HG03571 (cell line): Measurements from ENCODE around the gene PYCR2.

ENCODE experiments used
- ATAC-seq: cut with Tn5 transposase; IDR thresholded peaks from one replicate; pipeline ENCODE4 v1.9.1; 2021; ENCODE audit not compliant: unreplicated experiment

PYCR2 gene

DNA sequence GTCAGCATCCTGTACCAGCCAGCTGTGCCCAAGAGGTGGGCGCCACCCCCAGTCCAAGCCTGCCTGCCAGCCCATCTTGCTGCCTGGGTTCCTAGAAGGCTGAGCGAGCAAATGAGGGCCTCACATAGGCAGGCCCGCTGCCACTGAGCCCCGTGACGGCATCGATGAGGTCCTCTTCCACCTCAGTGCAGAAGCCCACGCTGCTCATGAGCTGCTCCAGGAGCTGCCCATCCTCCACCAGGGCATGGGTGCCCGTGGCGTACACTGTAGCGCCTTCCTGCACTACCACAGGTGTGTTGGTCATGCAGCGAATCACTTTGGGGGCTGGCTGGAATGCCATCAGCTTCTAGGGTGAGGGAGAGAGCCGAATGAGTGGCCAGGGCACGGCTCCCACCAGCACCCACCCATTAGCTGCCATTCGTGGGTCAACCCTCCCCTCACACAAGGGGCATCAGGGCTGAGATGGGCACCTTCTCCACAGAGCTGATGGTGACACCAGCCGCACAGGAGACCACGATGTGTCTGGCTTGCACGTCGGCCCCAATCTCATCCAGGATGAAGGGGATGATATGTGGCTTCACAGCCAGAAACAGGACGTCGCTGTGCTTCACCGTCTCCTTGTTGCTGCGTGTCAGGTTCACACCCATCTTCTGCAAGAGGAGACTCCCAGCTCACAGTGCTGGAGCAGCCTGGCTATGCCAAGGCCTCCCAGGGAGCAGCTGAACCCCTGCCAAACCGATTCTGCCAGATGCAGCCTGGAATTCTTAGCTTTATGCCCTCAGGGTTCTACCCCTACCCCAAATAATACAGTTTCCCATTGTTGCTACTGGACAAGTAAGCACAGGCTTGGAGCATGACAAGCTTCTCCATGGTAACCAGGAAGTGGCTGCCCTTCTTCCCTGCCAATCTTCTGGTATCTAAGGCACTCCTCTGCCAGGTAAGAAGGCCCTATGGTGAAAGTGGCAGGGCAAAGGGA, 2.0 kb downstream of the PYCR2 start:
- no peak for ATAC-seq

- ATAC-seq = no peak
Observed at GRCh38 chr1:225919906-225920305, 4.1 kb downstream of the PYCR2 start.

DNA sequence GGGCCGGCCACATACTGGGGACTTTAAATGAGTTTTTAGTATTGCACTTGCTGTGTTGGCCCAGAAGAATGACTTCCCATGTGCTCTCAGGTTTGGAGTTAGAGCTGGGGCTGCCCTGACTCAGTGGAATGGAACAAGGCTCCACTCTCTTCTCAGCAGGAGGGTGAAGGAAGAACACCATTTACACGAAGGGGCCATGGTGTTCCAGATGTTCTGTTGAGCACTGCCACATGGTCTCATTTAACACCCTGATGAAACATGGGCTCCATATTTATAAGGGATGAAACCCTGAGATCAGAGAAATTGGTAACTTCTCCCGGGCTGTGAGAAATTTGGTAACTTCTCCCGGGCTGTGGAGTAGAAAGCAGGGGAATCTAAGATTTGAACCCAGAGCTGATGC, 5.8 kb downstream of the PYCR2 start:
- no peak for ATAC-seq

DNA sequence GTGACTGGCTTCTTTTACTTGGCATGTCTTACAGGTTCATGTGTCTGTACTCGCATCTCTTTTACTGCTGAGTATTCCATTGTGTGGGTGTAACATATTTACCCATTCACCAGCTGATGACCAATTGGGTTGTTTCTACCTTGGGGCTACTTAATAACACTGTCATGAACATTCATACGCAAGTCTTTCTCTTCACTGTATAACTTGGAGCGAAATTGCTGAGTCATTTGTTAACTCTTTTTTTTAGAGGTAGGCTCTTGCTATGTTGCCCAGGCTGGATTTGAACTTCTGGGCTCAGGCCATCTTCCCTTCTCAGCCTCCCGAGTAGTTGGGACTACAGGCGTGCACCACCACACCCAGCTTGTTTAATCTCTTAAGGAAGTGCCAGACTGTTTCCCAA, 6.5 kb downstream of the PYCR2 start:
- ATAC-seq = no peak

GRCh38 chr1:225917101-225917500, 6.9 kb downstream of the PYCR2 start:
- ATAC-seq = no peak

DNA sequence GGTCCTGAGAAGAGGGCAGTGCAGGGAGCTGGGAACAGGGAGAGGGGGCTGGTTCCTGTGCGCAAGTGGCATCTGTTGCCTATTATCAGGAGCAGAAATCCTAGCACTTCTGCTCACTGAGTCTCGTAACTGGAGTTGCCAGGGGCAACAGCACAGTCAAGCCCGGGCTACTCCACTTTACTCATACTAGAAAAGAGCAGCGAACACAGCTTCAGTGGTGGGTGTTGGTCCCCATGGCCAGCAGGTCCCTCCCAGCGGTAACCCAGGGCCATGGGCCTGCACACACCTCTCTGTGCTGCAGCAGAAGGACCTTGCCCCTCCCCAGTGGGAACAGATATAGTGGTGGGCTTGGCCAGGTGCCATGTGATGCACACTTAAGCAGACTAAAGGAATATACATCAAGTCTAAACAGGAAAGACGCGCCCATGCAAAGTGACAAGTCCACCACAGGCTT, 8.5 kb downstream of the PYCR2 start:
- no peak for ATAC-seq

- no peak for ATAC-seq
Observed at GRCh38 chr1:225914947-225915346, 9.1 kb downstream of the PYCR2 start.

- ATAC-seq = no peak
Observed at GRCh38 chr1:225914391-225914790, 9.7 kb downstream of the PYCR2 start.

DNA sequence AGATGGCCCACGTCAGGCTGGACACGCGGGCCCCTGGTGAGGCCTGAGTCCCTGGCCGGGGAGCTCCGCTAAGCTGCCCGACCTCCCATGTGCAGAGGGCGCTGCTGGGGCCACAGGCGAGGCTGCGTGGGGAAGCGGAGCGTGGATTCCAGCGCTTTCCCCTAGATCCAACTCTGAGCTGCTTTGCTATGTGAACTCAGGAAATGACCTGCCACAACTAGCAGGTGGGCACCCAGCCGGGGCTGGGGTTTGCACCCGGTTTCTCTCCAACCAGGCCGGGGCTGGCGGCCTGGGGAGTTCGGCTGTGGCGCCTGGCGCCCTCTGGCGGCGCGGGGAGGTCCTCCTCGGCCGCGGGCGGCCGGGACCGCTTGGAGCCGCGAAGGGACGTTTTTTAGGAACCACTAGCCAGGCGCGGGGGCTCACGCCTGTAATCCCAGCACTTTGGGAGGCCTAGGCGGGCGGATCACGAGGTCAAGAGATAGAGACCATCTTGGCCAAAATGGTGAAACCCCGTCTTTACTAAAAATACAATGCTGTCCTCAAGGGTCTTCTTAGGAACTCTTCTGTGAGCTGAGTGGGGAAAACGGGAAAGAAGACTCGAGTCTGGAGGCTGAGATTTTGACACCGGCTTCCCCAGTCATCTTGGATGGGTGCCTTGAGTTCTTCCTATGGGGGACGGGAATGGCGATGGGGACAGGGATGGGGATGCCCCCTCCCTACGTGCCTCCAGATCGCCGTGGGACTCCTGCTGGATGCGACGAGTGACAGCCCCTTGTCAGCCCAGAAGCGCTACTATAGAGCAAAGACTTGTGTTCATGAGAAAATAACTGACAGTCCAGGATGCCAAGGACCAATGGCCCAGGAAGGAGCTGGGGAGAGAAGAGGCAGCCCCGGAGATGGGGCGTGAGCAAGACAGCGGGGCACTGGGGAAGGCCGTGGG, 12.6 kb downstream of the PYCR2 start:
- ATAC-seq = no peak

DNA sequence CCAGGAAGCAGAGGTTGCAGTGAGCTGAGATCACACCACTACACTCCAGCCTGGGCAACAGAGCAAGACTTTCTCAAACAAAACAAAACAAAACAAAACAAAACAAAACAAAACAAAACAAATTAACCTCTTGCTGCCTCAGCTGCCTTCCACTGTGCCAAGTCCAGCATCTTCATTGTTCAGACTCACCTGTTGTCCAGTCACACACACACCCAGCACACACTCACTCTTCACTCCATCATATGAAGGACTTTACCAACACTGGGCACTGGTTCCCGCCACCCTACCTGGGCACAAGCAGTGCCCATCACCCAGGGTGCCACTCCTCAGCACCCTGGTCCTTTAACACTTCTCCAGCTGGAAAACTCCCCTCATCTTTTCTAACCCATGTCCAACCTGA, 14.6 kb downstream of the PYCR2 start:
- no peak for ATAC-seq

DNA sequence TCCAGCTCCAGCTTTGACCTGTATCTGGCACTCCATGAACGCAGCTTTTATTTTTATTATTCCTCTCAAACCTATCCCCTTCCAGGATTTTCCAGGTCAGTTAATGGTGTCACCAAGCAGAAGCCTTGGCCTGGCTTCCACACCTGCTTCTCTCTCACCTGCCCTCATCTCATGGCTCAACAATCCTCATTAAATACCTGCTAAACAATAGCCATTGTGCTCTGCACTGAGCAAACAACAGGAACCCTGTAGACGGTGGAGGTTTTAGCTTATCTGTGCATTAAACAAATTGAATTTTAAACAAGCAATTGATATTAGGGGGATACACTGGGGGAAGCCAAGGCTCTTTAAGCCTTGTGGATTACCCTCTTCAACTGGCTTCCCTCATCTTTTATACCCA, 15.3 kb downstream of the PYCR2 start:
- no peak for ATAC-seq

DNA sequence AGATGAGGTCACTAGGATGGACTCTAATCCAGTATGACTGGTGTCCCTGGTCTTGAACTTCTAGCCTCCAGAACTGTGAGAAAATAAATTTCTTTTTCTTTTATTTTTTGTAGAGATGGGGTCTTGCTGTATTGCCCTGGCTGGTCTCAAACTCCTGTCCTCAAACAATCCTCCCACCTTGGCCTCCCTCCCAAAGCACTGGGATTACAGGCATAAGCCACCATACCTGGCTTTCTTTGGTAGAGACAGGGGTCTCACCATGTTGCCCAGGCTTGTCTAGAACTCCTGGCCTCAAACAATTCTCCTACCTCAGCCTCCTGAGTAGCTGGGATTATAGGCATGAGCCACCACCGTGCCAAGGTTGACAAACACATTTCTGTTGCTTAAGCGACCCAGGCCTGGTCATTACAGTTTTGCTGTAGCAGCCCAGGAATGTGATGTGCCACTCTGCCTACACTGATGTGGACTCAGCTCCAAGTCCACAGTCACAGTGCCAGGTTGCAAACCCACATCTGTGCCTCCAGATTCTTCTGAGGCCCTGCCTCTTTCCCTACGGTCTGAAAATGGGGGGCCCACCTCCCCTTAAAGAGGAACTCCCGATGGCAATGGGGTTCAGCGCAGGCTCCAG, 15.9 kb downstream of the PYCR2 start:
- no peak for ATAC-seq

DNA sequence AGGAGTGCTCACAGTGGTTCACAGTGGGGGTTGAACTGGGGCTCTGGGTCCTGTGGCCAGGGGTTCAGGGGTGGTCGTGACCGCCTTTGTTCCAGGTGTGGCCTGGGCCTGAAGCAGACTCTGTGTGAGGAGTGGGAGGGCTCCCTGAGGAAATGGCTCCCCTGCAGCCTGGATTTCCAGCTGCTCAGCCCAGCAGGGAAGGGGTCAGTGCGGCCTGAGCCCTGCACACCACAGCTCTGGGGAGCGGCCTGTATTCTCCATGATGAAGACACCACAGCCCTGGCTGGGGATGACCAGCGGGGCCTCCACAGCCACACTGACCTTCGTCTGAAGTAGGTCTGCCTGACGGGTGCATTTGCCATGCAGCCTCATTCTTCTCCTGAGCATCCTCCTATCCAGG, 16.7 kb downstream of the PYCR2 start:
- no peak for ATAC-seq

GRCh38 chr1:225906467-225906866, 17.6 kb downstream of the PYCR2 start:
- ATAC-seq = no peak

DNA sequence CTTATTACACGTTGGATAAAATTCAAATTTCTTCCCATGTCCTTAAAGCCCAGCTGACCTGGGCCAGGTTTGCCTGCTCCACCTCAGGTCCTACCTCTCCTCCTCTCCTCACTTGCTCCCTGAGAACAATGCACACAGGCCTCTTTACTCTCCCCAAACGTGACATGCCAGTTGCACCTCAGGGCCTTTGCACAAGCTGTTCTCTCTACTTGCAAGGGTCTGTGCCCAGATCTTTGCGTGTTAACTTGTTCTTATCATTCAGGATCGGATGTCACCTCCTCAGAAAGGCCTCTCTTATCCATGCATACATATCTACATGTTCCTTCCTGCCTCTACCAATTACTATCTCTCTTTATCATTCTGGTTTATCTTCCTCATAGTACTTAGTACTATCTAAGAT, 20.4 kb downstream of the PYCR2 start:
- no peak for ATAC-seq

- no peak for ATAC-seq
Observed at GRCh38 chr1:225899044-225899925, 24.8 kb downstream of the PYCR2 start.

DNA sequence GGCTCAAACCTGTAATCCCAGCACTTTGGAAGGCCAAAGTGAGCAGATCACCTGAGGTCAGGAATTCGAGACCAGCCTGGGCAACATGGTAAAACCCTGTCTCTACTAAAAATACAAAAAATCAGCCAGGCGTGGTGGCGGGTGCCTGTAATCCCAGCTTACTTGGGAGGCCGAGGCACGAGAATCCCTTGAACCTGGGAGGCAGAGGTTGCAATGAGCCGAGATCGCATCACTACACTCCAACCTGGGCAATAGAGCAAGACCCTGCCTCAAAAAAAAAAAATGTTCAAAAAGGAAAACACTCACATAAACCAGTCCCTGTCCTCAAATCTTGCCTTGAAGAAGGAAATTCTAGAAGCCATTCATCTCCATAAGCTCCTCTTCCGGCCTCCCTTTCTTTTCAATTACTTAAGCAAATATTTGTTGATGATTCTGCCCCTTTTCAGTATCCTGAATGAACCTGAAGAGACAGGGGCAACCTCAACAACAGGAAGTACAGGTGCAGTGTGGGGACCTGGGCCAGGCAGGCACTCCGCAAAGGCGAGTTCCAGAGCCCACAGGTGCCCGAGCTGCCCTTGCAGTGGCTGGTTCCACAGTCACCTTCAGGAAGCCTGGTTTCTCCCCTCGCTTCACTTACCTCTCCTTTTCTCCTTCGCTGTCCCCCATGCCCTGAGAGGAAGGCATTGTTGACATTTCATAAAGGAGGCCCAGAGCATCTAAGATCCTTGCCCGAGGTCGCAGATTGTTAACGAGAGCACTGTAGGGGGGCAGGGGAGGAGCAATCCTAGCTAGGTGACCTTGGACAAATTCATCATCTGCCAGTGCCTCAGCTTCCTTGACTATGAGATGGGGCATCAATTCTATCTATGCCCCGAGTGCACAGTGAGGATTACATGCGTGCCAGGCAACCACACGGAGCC, 26.2 kb downstream of the PYCR2 start:
- ATAC-seq = no peak

DNA sequence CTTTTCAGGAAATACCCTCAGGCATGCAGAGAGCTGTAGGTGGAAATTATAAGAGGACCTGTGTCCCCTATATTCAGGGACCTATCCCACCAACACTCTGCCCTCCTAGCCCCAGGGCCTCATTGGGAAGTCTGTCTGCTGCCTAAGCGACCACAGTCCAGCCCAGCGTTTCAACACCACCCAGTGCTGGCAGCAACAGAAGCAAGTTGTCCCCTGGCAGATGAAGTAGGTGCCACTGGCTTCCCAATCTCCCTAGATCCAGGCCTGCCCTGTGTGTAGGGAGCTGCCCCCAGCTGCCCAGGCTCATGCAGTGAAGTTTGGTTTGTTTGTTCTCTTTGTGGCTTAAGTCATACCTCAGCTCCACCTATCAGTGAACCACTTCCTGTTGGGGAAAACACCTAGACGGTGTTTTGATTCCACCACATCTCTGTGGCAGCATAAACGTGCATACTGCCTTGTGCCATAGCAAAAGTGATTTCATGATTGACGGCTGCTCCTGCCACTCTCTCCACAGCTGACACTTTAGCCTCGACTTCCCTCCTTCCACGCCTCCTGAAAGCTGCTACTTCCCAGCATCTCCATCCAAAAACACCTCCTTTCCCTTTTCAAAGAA, 27.0 kb downstream of the PYCR2 start:
- peak; percentile 100 for ATAC-seq

DNA sequence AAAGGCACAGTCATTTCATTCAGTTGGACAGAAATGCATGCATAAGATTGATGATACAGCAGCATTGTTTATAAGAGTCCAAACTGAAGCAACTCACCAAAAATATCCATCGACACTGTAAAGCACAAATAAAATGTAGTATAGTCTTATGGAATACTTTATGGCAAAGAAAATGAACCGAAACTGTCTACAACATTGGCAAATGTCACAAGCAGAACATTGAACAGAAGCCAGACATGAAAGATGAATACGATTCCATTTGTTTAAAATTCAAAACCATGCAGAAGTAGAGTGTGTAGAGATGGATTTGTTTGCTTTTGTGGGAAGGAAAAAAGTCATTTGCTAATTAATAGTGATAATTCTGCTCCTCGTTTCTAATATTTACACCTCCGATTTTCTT, 27.6 kb downstream of the PYCR2 start:
- no peak for ATAC-seq
